GM13977 (cell line): ENCODE measurements around the gene NANS.

Experiments
- DNase-seq: peaks from one replicate; pipeline ENCODE4 v3.0.0; 2012; ENCODE audit warnings: low spot score
- CTCF ChIP-seq: IDR thresholded peaks from 2 replicates; pipeline ENCODE4 v1.5.1; 2012; ENCODE audit warnings: mild to moderate bottlenecking, control low read depth; ENCODE audit not compliant: insufficient read depth; ENCODE audit errors: extremely low read depth, missing control alignments
- in situ Hi-C: fragments of 300-500 bp; cut with MboI; formaldehyde crosslinking; loops from one replicate; pipeline ENCODE4 v1.12.0; 2022; ENCODE audit warnings: low sequenced_read_pairs, low pct_unique_long_range_greater_than_20kb, mixed read lengths, inconsistent platforms; ENCODE audit not compliant: unreplicated experiment

The NANS gene

GRCh38 chr9:98062161-98062560 is 5.6 kb downstream of the NANS start:
- DNase-seq = no peak
- in situ Hi-C loops = no loop called here
- TF ChIP-seq CTCF = no peak

- in situ Hi-C loops = no loop called here
- no peak for TF ChIP-seq CTCF
- DNase-seq = no peak
Observed at GRCh38 chr9:98064623-98065392, 8.3 kb downstream of the NANS start.

GRCh38 chr9:98066235-98066634 is 9.7 kb downstream of the NANS start:
- TF ChIP-seq CTCF = no peak
- in situ Hi-C loops = no loop called here

GRCh38 chr9:98067184-98067583 is 10.7 kb downstream of the NANS start:
- in situ Hi-C loops = no loop called here
- no peak for TF ChIP-seq CTCF
- no peak for DNase-seq

More at GRCh38 chr9:98066235-98066634, 9.7 kb downstream of the NANS start:
- no peak for DNase-seq

- in situ Hi-C loops = no loop called here
- no peak for TF ChIP-seq CTCF
- DNase-seq = no peak
Observed at GRCh38 chr9:98069551-98069950, 13.0 kb downstream of the NANS start.

GRCh38 chr9:98070704-98071103 is 14.2 kb downstream of the NANS start:
- in situ Hi-C loops = loop anchor here (10.0 kb wide), 1 partner anchor 194 kb away; no protein-coding TSS in a partner anchor
- no peak for TF ChIP-seq CTCF
- no peak for DNase-seq

GRCh38 chr9:98071737-98072136 is 15.2 kb downstream of the NANS start:
- in situ Hi-C loops = loop anchor here (10.0 kb wide), 1 partner anchor 193 kb away; no protein-coding TSS in a partner anchor
- no peak for TF ChIP-seq CTCF
- no peak for DNase-seq
